ENCODE measurements around the gene ACOT4. TPM values are rescaled to one million over a fixed set of nuclear protein-coding genes. Genes with fewer than 3 reads are reported as not detected.

The ACOT4 gene
- total and polyA plus RNA-seq, 2 experiments from 2014 or later = 1.0 to 1.6 TPM

- peaks cover 4% of the 10 kb centered on the region; the same call in 1 of the 3 replicates for H3K9me3 Mint-ChIP-seq
- H3K4me1 Mint-ChIP-seq = no peaks in the 10 kb centered on the region; the same call in 1 of the 3 replicates
- H3K9me2 ChIP-seq (ENCODE audit: insufficient read depth) = no peaks in the 10 kb centered on the region
- no peak overlapping the region for H2AFZ ChIP-seq
- H3K4me1 ChIP-seq (ENCODE audit: insufficient read depth) = no peaks in the 10 kb centered on the region
- no peaks in the 10 kb centered on the region for H3K27me3 Mint-ChIP-seq (ENCODE audit: insufficient read depth, low read depth, poor library complexity)
- H3K36me3 Mint-ChIP-seq (ENCODE audit: low read depth) = peaks cover 9% of the 10 kb centered on the region; the same call in 2 of the 3 replicates
- H3K36me3 ChIP-seq (ENCODE audit: insufficient read depth) = no peaks in the 10 kb centered on the region
- no peaks in the 10 kb centered on the region for H3F3A ChIP-seq (replicated peaks; ENCODE audit: low read depth)
- ATAC-seq = no peak
- H3K4me3 Mint-ChIP-seq = no peak overlapping the region
- H3K27ac ChIP-seq (ENCODE audit: low read depth) = no peak overlapping the region
- no peaks in the 10 kb centered on the region for H3K27me3 ChIP-seq (ENCODE audit: insufficient read depth)
- no peaks in the 10 kb centered on the region for H4K20me1 ChIP-seq (replicated peaks; ENCODE audit: insufficient read depth)
- TF ChIP-seq CTCF (conservative IDR thresholded peaks at IDR 0.05; ENCODE audit: low read depth in 2 of 2) (no peak), EZH2 (IDR thresholded peaks at IDR 0.05; ENCODE audit: low read depth, unreplicated experiment) (no peak), POLR2AphosphoS5 (IDR thresholded peaks at IDR 0.05; ENCODE audit: low read depth) (no peak), ZNF114 (CRISPR knock-in tag; IDR thresholded peaks at IDR 0.05) (no peak), JUNB (IDR thresholded peaks at IDR 0.05; ENCODE audit: unreplicated experiment) (no peak), ZNF462 (CRISPR knock-in tag; IDR thresholded peaks at IDR 0.05) (no peak), EZH2phosphoT487 (IDR thresholded peaks at IDR 0.05; ENCODE audit: unreplicated experiment) (no peak), ZNF331 (CRISPR knock-in tag; IDR thresholded peaks at IDR 0.05; ENCODE audit: low read depth) (no peak), STAT1 (IDR thresholded peaks at IDR 0.05; ENCODE audit: unreplicated experiment) (no peak), ETS1 (IDR thresholded peaks at IDR 0.05) (no peak), CREB1 (CRISPR knock-in tag; IDR thresholded peaks at IDR 0.05; ENCODE audit: low read depth) (no peak), REST (IDR thresholded peaks at IDR 0.05; ENCODE audit: unreplicated experiment) (no peak), NANOG (IDR thresholded peaks at IDR 0.05; ENCODE audit: borderline replicate concordance) (no peak)
- H3K27ac Mint-ChIP-seq = no peak overlapping the region
- no peaks in the 10 kb centered on the region for H3K79me2 ChIP-seq (replicated peaks; ENCODE audit: insufficient read depth)
- DNase-seq (ENCODE audit: low spot score) = no peak
- H3K4me2 ChIP-seq = no peak overlapping the region
- H3K4me3 ChIP-seq = no peak overlapping the region
Observed at GRCh38 chr14:73627151-73627558, 35.5 kb downstream of the ACOT4 start.

Measured in GM23338 (cell line).